Trophoblast cell (in vitro differentiated cells and primary cell): ENCODE measurements around the gene FHOD3.
A peak's percentile ranks its signal among the peaks of the same experiment; 100 is the strongest.

ENCODE experiments used
- DNase-seq, 2 donors: peaks; one replicate each; pipeline ENCODE4 v3.0.0-alpha.2; 2016
- H2AFZ ChIP-seq: 2 replicates; pipeline ENCODE4 v1.6.1; 2013; ENCODE audit warnings: low read length, moderate library complexity, mild to moderate bottlenecking; ENCODE audit not compliant: insufficient read depth, poor library complexity
- H2AK5ac ChIP-seq: 2 replicates; pipeline ENCODE4 v1.6.1; 2013; ENCODE audit warnings: mild to moderate bottlenecking, low read length
- H2BK120ac ChIP-seq: 2 replicates; pipeline ENCODE4 v1.6.1; 2013; ENCODE audit warnings: low read length, mild to moderate bottlenecking, moderate library complexity; ENCODE audit not compliant: insufficient read depth, poor library complexity
- H2BK12ac ChIP-seq: 2 replicates; pipeline ENCODE4 v1.6.1; 2013; ENCODE audit warnings: mild to moderate bottlenecking, low read length, moderate library complexity
- H2BK5ac ChIP-seq: 2 replicates; pipeline ENCODE4 v1.6.1; 2013; ENCODE audit warnings: low read length, low read depth, moderate library complexity, mild to moderate bottlenecking; ENCODE audit not compliant: poor library complexity
- H3K14ac ChIP-seq: 2 replicates; pipeline ENCODE4 v1.6.1; 2013; ENCODE audit warnings: mild to moderate bottlenecking, low read length
- H3K18ac ChIP-seq: 2 replicates; pipeline ENCODE4 v1.6.1; 2013; ENCODE audit warnings: mild to moderate bottlenecking, low read length
- H3K23ac ChIP-seq: 2 replicates; pipeline ENCODE4 v1.6.1; 2013; ENCODE audit warnings: low read length
- H3K27ac ChIP-seq: 2 replicates; pipeline ENCODE4 v1.5.1; 2013; ENCODE audit warnings: low read depth, mild to moderate bottlenecking, inconsistent platforms, low read length, moderate library complexity
- H3K27me3 ChIP-seq: 2 replicates; pipeline ENCODE4 v1.6.1; 2013; ENCODE audit warnings: inconsistent platforms, mild to moderate bottlenecking, low read length, moderate library complexity; ENCODE audit not compliant: insufficient read depth
- H3K36me3 ChIP-seq, 2 experiments: 1 replicate in 1 of 2; 2 replicates in 1 of 2; pipeline ENCODE4 v1.6.1; 2013; ENCODE audit warnings: low read length in 2 of 2, mild to moderate bottlenecking in 2 of 2, moderate library complexity in 1 of 2; ENCODE audit not compliant: insufficient read depth in 2 of 2, control insufficient read depth in 1 of 2
- H3K4ac ChIP-seq: 2 replicates; pipeline ENCODE4 v1.6.1; 2013; ENCODE audit warnings: low read depth, mild to moderate bottlenecking, low read length, moderate library complexity
- H3K4me1 ChIP-seq, 2 experiments: 1 replicate in 1 of 2; 2 replicates in 1 of 2; pipeline ENCODE4 v1.6.1; 2013; ENCODE audit warnings: low read length in 2 of 2, mild to moderate bottlenecking in 2 of 2, moderate library complexity in 1 of 2; ENCODE audit not compliant: insufficient read depth in 2 of 2, control insufficient read depth in 1 of 2
- H3K4me2 ChIP-seq: 2 replicates; pipeline ENCODE4 v1.6.1; 2013; ENCODE audit warnings: inconsistent platforms, mild to moderate bottlenecking, low read length, moderate library complexity
- H3K4me3 ChIP-seq: 2 replicates; pipeline ENCODE4 v1.5.1; 2013; ENCODE audit warnings: mild to moderate bottlenecking, low read depth, low read length, inconsistent platforms
- H3K79me1 ChIP-seq: one replicate; pipeline ENCODE4 v1.6.1; 2013; ENCODE audit warnings: low read length
- H3K79me2 ChIP-seq: 2 replicates; pipeline ENCODE4 v1.6.1; 2013; ENCODE audit warnings: low read length, mild to moderate bottlenecking; ENCODE audit not compliant: control insufficient read depth, insufficient read depth, poor library complexity
- H3K9ac ChIP-seq: 2 replicates; pipeline ENCODE4 v1.6.1; 2013; ENCODE audit warnings: mild to moderate bottlenecking, low read length
- H3K9me3 ChIP-seq: 2 replicates; pipeline ENCODE4 v1.6.1; 2013; ENCODE audit warnings: low read depth, mild to moderate bottlenecking, control low read depth, inconsistent platforms, low read length; ENCODE audit not compliant: insufficient read depth
- H4K12ac ChIP-seq: 2 replicates; pipeline ENCODE4 v1.6.1; 2013; ENCODE audit warnings: low read depth, mild to moderate bottlenecking, low read length, moderate library complexity
- H4K8ac ChIP-seq: 2 replicates; pipeline ENCODE4 v1.6.1; 2013; ENCODE audit warnings: low read depth, mild to moderate bottlenecking, low read length, moderate library complexity
- H4K91ac ChIP-seq: one replicate; pipeline ENCODE4 v1.6.1; 2013; ENCODE audit warnings: low read depth, mild to moderate bottlenecking, low read length, moderate library complexity
- WGBS: extraction: QIAGEN DNeasy Blood & Tissue Kit; methylation state at CpG from one replicate; pipeline ENCODE4 v1.1.7; 2013; ENCODE audit warnings: missing lambda C conversion rate; ENCODE audit not compliant: insufficient read length, insufficient coverage; ENCODE audit errors: extremely low coverage; 5-methylcytosine and 5-hydroxymethylcytosine counted together

The FHOD3 gene

DNA sequence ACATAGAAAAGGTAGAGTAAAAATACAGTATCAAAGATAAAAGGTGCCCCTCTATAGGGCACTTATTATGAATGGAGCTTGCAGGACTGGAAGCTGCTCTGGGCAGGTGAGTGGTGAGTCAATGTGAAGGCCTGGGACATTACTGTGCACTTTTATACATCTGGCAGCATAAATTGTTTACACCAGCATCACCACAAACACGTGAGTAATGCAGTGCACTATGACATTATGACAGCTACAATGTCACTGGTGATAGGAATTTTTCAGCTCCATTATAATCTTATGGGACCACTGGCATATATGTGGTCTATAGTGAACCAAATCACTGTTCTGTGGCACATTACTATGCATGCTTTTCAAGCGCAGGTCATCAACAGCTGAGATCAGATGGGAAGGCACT is 483.2 kb downstream of the FHOD3 start:
- no peak overlapping the region for H2BK5ac ChIP-seq
- no peak overlapping the region for H4K8ac ChIP-seq
- H3K14ac ChIP-seq = no peak overlapping the region
- no peak overlapping the region for H2BK12ac ChIP-seq
- no peak overlapping the region for H4K91ac ChIP-seq
- H3K18ac ChIP-seq = no peak overlapping the region
- H3K27me3 ChIP-seq = no peaks in the 10 kb centered on the region
- no peak overlapping the region for H3K23ac ChIP-seq
- H2AFZ ChIP-seq = no peak overlapping the region
- whole genome bisulfite sequencing = no CpG with 5 or more reads among the region's 2 CpGs
- H3K79me2 ChIP-seq = no peaks in the 10 kb centered on the region
- peak; percentile 42 to 74 for DNase-seq
- no peak overlapping the region for H3K9ac ChIP-seq
- no peaks in the 10 kb centered on the region for H3K9me3 ChIP-seq
- no peaks in the 10 kb centered on the region for H3K79me1 ChIP-seq
- no peaks in the 10 kb centered on the region for H3K4me1 ChIP-seq
- no peak overlapping the region for H2AK5ac ChIP-seq
- H4K12ac ChIP-seq = no peak overlapping the region
- no peak overlapping the region for H2BK120ac ChIP-seq
- H3K36me3 ChIP-seq = peaks cover 15 to 28% of the 10 kb centered on the region in 2 experiments
- H3K4me2 ChIP-seq = no peak overlapping the region
- H3K4me3 ChIP-seq = no peak overlapping the region
- no peak overlapping the region for H3K27ac ChIP-seq
- no peak overlapping the region for H3K4ac ChIP-seq

DNA sequence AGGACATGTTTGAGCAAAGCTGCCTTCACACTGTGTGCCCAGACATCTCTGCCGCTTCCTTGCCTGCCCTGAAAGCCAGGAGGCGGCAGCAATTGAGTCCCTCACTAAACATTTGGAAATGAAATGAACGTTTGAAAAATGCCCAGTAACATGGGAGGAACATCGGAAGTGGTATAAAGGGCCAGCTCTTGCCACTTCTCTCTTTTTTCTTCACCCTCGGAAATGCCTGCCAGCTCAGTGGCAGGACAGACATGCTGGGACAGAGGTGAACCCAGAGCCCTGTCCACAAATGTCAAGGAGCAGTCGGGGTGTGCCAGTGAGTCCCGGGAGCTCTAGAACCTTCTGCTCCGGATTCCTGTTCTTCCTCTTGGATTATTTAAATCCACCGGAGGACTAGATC is 485.2 kb downstream of the FHOD3 start:
- Histone ChIP-seq H3K9ac (no peak overlapping the region), H4K12ac (no peak overlapping the region), H3K36me3 (peaks cover 12 to 25% of the 10 kb centered on the region in 2 experiments), H3K27me3 (no peaks in the 10 kb centered on the region), H3K14ac (no peak overlapping the region), H2AK5ac (no peak overlapping the region), H3K4me1 (no peaks in the 10 kb centered on the region), H2AFZ (no peak overlapping the region), H2BK12ac (no peak overlapping the region), H3K4ac (no peak overlapping the region), H3K79me2 (no peaks in the 10 kb centered on the region), H3K27ac (no peak overlapping the region), H3K9me3 (no peaks in the 10 kb centered on the region), H3K18ac (no peak overlapping the region), H4K8ac (no peak overlapping the region), H3K23ac (no peak overlapping the region), H4K91ac (no peak overlapping the region), H3K4me3 (no peak overlapping the region), H2BK5ac (no peak overlapping the region), H2BK120ac (no peak overlapping the region), H3K4me2 (no peak overlapping the region), H3K79me1 (no peaks in the 10 kb centered on the region)
- no peak for DNase-seq
- no CpG with 5 or more reads among the region's 9 CpGs for WGBS

DNA sequence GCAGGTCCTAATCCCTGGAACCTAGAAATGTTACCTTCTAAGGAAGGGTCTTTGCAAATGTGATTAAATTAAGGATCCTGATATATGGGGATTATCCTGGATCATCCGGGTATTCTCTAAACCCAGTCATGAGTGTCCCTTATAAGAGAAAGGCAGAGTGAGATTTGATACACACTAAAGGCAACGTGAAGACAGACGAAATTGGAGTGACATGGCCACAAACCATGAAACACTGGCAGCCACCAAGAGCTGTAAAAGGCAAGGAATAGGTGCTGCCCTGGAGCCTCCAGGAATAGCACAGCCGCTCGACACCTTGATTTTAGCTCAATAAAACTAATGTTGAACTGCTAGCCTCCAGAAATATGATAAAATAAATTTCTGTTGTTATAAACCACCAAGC is 486.3 kb downstream of the FHOD3 start:
- no peak overlapping the region for H3K4me2 ChIP-seq
- H2BK120ac ChIP-seq = no peak overlapping the region
- no peaks in the 10 kb centered on the region for H3K27me3 ChIP-seq
- H3K18ac ChIP-seq = no peak overlapping the region
- H4K12ac ChIP-seq = no peak overlapping the region
- H3K9me3 ChIP-seq = no peaks in the 10 kb centered on the region
- no peak overlapping the region for H3K23ac ChIP-seq
- no peak for DNase-seq
- no peak overlapping the region for H3K4ac ChIP-seq
- no peak overlapping the region for H4K8ac ChIP-seq
- H3K9ac ChIP-seq = no peak overlapping the region
- no peak overlapping the region for H3K27ac ChIP-seq
- H3K36me3 ChIP-seq = peaks cover 11 to 27% of the 10 kb centered on the region in 2 experiments
- H3K14ac ChIP-seq = no peak overlapping the region
- H3K4me1 ChIP-seq = no peaks in the 10 kb centered on the region
- no peak overlapping the region for H2BK12ac ChIP-seq
- no peak overlapping the region for H2BK5ac ChIP-seq
- H2AK5ac ChIP-seq = no peak overlapping the region
- no peaks in the 10 kb centered on the region for H3K79me1 ChIP-seq
- no CpG with 5 or more reads among the region's 5 CpGs for WGBS
- H3K4me3 ChIP-seq = no peak overlapping the region
- no peak overlapping the region for H2AFZ ChIP-seq
- H4K91ac ChIP-seq = no peak overlapping the region
- no peaks in the 10 kb centered on the region for H3K79me2 ChIP-seq

DNA sequence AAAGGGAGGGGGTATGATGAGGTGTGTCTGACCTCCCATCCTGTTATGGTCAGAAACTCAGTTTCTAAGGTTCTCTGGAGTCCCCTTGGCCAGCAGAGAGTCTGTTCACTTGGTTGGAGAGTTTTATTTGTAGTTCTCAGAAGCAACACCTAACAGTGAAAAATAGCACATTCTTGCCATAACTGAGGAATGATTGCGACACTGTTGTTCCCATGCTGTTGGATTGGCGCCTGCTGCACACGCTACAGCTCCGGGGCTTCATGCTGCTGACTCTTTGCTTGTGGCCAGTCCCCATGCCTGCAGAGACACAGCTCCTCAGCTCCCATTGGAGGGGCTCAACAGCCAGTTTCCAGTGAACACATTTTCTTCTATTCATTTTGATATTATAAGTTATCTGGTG is 489.2 kb downstream of the FHOD3 start:
- Histone ChIP-seq H2AFZ (no peak overlapping the region), H3K27ac (no peak overlapping the region), H3K79me2 (no peaks in the 10 kb centered on the region), H3K27me3 (no peaks in the 10 kb centered on the region), H4K12ac (no peak overlapping the region), H4K91ac (no peak overlapping the region), H3K36me3 (peaks cover 2 to 17% of the 10 kb centered on the region in 2 experiments), H2BK120ac (no peak overlapping the region), H3K79me1 (no peaks in the 10 kb centered on the region), H4K8ac (no peak overlapping the region), H3K4me1 (no peaks in the 10 kb centered on the region), H3K9ac (no peak overlapping the region), H3K4me2 (no peak overlapping the region), H2AK5ac (no peak overlapping the region), H2BK5ac (no peak overlapping the region), H3K18ac (no peak overlapping the region), H3K9me3 (no peaks in the 10 kb centered on the region), H2BK12ac (no peak overlapping the region), H3K4me3 (no peak overlapping the region), H3K23ac (no peak overlapping the region), H3K4ac (no peak overlapping the region), H3K14ac (no peak overlapping the region)
- WGBS = no CpG with 5 or more reads among the region's 4 CpGs
- DNase-seq = peak; percentile 61 to 85
